Ascending aorta (tissue), 2 donors: ENCODE measurements around the gene PTPN6. TPM values are rescaled to one million over a fixed set of nuclear protein-coding genes. Genes with fewer than 3 reads are reported as not detected.

ENCODE experiments used
- DNase-seq, 2 donors: peaks; one replicate each; pipeline ENCODE4 v3.0.0-alpha.2; 2019; ENCODE audit warnings: low spot score in 2 of 2
- H3K27ac ChIP-seq, 2 donors: fragments of 200-600 bp; sonication (generic); one replicate each; pipeline ENCODE4 v1.5.1; 2016 to 2017; ENCODE audit warnings: mild to moderate bottlenecking in 1 of 2
- H3K27me3 ChIP-seq: fragments of 200-600 bp; sonication (generic); one replicate; pipeline ENCODE4 v1.5.1; 2017
- H3K36me3 ChIP-seq, 2 donors: fragments of 200-600 bp; sonication (generic); one replicate each; pipeline ENCODE4 v1.5.1; 2016
- H3K4me1 ChIP-seq, 2 donors: fragments of 200-600 bp; sonication (generic); one replicate each; pipeline ENCODE4 v1.5.1; 2016 to 2017; ENCODE audit warnings: mild to moderate bottlenecking in 1 of 2
- H3K4me3 ChIP-seq, 2 donors: fragments of 200-600 bp; sonication (generic); one replicate each; pipeline ENCODE4 v1.5.1; 2016 to 2017; ENCODE audit warnings: mild to moderate bottlenecking in 1 of 2
- H3K9me3 ChIP-seq, 2 donors: fragments of 200-600 bp; sonication (generic); one replicate each; pipeline ENCODE4 v1.5.1; 2016
- CTCF ChIP-seq, 3 experiments: fragments of 200-600 bp in 2 of 3; fragments of 450-650 bp in 1 of 3; sonication (generic) in 2 of 3; IDR thresholded peaks; one replicate each; pipeline ENCODE4 v1.5.1; 2016 to 2019; ENCODE audit warnings: antibody characterized with exemption in 3 of 3, mild to moderate bottlenecking in 1 of 3, moderate library complexity in 1 of 3
- intact Hi-C: fragments of 100-400 bp; cut with DNase I; formaldehyde crosslinking; loops from one replicate; pipeline ENCODE4 v1.15.1; 2023
- total RNA-seq: library from RNA; depleted of rRNA; stranded (reverse); fragments of >200 nt; gene quantifications from one replicate; pipeline ENCODE4 v1.1.0, GENCODE V29; 2016

PTPN6 gene
- total RNA-seq, 1 donor from 2014 or later, result 1.7 TPM

- DNase-seq, result no peak
- H3K27me3 ChIP-seq, result no peaks in the 10 kb centered on the region
- H3K27ac ChIP-seq, result peak overlapping the region in 1 of 2 donors; percentile 75
Observed at GRCh38 chr12:6965714-6966113, 14.6 kb downstream of the PTPN6 start.

DNA sequence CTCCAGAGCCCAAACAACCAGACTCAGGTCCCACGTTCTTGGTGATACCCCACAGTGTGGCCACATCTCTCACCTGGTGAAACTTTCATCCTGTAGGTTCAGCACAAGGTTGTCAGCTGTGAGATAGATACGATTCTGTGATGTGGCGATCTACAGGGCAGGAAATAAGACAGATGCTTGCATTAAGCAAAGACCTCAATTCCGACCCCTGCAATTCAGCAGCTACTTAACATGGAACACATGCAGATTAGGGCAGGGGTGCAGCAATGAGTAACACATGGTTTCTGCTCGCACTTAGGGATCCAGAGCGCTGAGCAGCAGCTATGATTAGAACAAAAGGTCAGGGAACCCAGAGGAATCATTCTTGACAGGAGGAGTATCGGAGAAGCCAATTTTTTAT lies 15.2 kb downstream of the PTPN6 start:
- Histone ChIP-seq H3K4me3 (no peak overlapping the region), H3K9me3 (no peaks in the 10 kb centered on the region), H3K27me3 (no peaks in the 10 kb centered on the region), H3K27ac (no peak overlapping the region), H3K4me1 (peaks cover 0 to 31% of the 10 kb centered on the region in 2 donors), H3K36me3 (peaks cover 34 to 42% of the 10 kb centered on the region in 2 donors)
- no peak for TF ChIP-seq CTCF (IDR thresholded peaks at IDR 0.05)
- DNase-seq, result no peak
- intact Hi-C loops, result no loop called here

More at GRCh38 chr12:6965714-6966113, 14.6 kb downstream of the PTPN6 start:
- intact Hi-C loops, result loop anchor here (1.0 kb wide), 2 partner anchors 19 to 96 kb away; no protein-coding TSS in a partner anchor
- Histone ChIP-seq H3K9me3 (no peaks in the 10 kb centered on the region), H3K36me3 (peaks cover 34 to 42% of the 10 kb centered on the region in 2 donors), H3K4me3 (no peak overlapping the region), H3K4me1 (peaks cover 0 to 28% of the 10 kb centered on the region in 2 donors)
- no peak for TF ChIP-seq CTCF (IDR thresholded peaks at IDR 0.05)

GRCh38 chr12:6967651-6968100 lies 16.5 kb downstream of the PTPN6 start:
- no peak for DNase-seq
- intact Hi-C loops, result no loop called here
- TF ChIP-seq CTCF (IDR thresholded peaks at IDR 0.05), result no peak

DNA sequence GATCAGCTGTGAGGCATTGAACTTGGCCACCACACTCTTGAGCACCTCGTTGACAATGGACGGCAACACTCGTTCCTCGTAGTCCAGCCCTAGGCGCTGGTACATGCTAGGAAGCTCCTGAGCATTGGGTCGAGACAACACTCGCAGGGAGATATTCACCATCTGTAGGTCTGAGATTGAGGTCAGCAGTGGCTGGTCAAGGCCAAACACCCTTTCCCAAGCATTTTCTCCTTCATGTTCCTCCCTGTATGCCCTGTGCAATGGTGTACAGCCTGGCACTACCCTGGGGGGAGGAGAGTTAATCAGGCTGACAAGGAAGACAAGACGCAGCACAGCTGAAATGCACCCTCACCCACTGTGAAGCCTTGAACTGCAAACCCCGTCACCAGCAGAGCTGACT lies 17.3 kb downstream of the PTPN6 start:
- Histone ChIP-seq H3K27me3 (no peaks in the 10 kb centered on the region), H3K36me3 (peaks cover 34 to 42% of the 10 kb centered on the region in 2 donors), H3K4me1 (peaks cover 0 to 28% of the 10 kb centered on the region in 2 donors), H3K27ac (no peak overlapping the region), H3K4me3 (no peak overlapping the region), H3K9me3 (no peaks in the 10 kb centered on the region)
- intact Hi-C loops, result no loop called here
- no peak for TF ChIP-seq CTCF (IDR thresholded peaks at IDR 0.05)
- no peak for DNase-seq

More at GRCh38 chr12:6967651-6968100, 16.5 kb downstream of the PTPN6 start:
- Histone ChIP-seq H3K9me3 (no peaks in the 10 kb centered on the region), H3K27me3 (no peaks in the 10 kb centered on the region), H3K4me1 (peaks cover 0 to 28% of the 10 kb centered on the region in 2 donors), H3K4me3 (no peak overlapping the region), H3K27ac (no peak overlapping the region), H3K36me3 (peaks cover 34 to 42% of the 10 kb centered on the region in 2 donors)

DNA sequence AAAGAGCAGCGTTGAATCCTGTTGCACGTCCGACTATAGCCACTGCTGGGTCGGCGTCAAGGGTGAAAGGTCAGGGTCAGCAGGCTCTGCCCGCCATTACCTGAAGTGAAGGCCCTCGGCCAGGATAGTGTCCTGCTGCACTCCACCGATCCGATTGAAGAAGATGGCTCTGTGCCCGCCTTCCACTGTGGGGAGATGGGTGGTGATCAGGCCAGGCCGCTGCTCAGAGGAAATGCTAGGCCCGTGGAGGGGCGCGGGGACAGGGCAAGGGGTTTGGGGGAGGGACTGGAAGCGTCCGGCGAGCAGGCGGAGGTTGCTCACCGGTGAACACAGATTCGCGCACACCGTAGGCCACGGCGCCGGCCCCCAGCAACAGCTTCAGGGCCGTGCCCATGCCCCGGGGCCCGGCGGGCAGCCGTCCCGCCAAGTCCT lies 19.0 kb downstream of the PTPN6 start:
- no peaks in the 10 kb centered on the region for H3K9me3 ChIP-seq
- H3K36me3 ChIP-seq, result peaks cover 44 to 55% of the 10 kb centered on the region in 2 donors
- H3K4me3 ChIP-seq, result peak overlapping the region; percentile 89 to 93
- H3K4me1 ChIP-seq, result peaks cover 0 to 25% of the 10 kb centered on the region in 2 donors
- peak overlapping the region; percentile 89 to 95 for H3K27ac ChIP-seq
- TF ChIP-seq CTCF (IDR thresholded peaks at IDR 0.05), result no peak
- no peak for DNase-seq
- H3K27me3 ChIP-seq, result no peaks in the 10 kb centered on the region
- intact Hi-C loops, result loop anchor here (1.0 to 2.0 kb wide), 3 partner anchors 26 to 139 kb away; partner anchors contain the start of genes C12orf57, C1RL and LPCAT3
